CD14-positive monocyte (primary cell): Measurements from ENCODE around the gene FAT4. TPM values are rescaled to one million over a fixed set of nuclear protein-coding genes. Genes with fewer than 3 reads are reported as not detected.

ENCODE experiments used
- DNase-seq, 3 donors: peaks; one replicate each; pipeline ENCODE4 v3.0.0-alpha.2; 2011 to 2022
- H2AFZ ChIP-seq: 2 replicates; pipeline ENCODE4 v1.6.0; 2012; ENCODE audit warnings: mild to moderate bottlenecking, low read depth, low read length, inconsistent platforms; ENCODE audit not compliant: insufficient read depth, poor library complexity, severe bottlenecking
- H3K27ac ChIP-seq, 2 donors: 1 replicate in 1 of 2; 2 replicates in 1 of 2; pipeline ENCODE4 v1.5.1; 2012 to 2013; ENCODE audit warnings: low read length in 2 of 2, control low read depth in 1 of 2, inconsistent platforms in 1 of 2, low read depth in 1 of 2, mild to moderate bottlenecking in 1 of 2
- H3K27me3 ChIP-seq, 2 donors: one replicate each; pipeline versions ENCODE4 v1.6.0 to v1.6.1; 2011 to 2013; ENCODE audit warnings: low read length in 2 of 2; ENCODE audit not compliant: control insufficient read depth in 2 of 2, insufficient read depth in 2 of 2
- H3K36me3 ChIP-seq, 2 donors: replicated peaks in 1 of 2; 1 replicate in 1 of 2; 2 replicates in 1 of 2; pipeline versions ENCODE4 v1.5.1 to v1.6.1; 2012 to 2013; ENCODE audit warnings: low read length in 2 of 2, control low read depth in 1 of 2, inconsistent platforms in 1 of 2, mild to moderate bottlenecking in 1 of 2; ENCODE audit not compliant: insufficient read depth in 2 of 2, control insufficient read depth in 1 of 2
- H3K4me1 ChIP-seq, 2 donors: 1 replicate in 1 of 2; 2 replicates in 1 of 2; pipeline versions ENCODE4 v1.5.1 to v1.6.1; 2012 to 2013; ENCODE audit warnings: low read length in 2 of 2, control low read depth in 1 of 2, inconsistent platforms in 1 of 2, mild to moderate bottlenecking in 1 of 2, moderate library complexity in 1 of 2; ENCODE audit not compliant: insufficient read depth in 2 of 2, control insufficient read depth in 1 of 2
- H3K4me2 ChIP-seq: replicated peaks from 2 replicates; pipeline ENCODE3; 2012; ENCODE audit warnings: low read length, moderate library complexity, mild to moderate bottlenecking; ENCODE audit not compliant: poor library complexity, severe bottlenecking; ENCODE audit errors: extremely low read depth
- H3K4me3 ChIP-seq, 3 experiments: fragments of 200-600 bp in 1 of 3; sonication (generic) in 1 of 3; replicated peaks in 1 of 3; 1 replicate in 2 of 3; 2 replicates in 1 of 3; pipeline ENCODE4 v1.5.1; 2011 to 2013; ENCODE audit warnings: low read length in 3 of 3, mild to moderate bottlenecking in 3 of 3, control low read depth in 2 of 3, low read depth in 2 of 3, inconsistent platforms in 1 of 3, moderate library complexity in 1 of 3
- H3K79me2 ChIP-seq: 2 replicates; pipeline ENCODE4 v1.6.0; 2012; ENCODE audit warnings: mild to moderate bottlenecking, control low read depth, inconsistent platforms, low read length, moderate library complexity; ENCODE audit not compliant: insufficient read depth
- H3K9ac ChIP-seq: 2 replicates; pipeline ENCODE4 v1.6.0; 2017; ENCODE audit warnings: low read length, mild to moderate bottlenecking; ENCODE audit not compliant: insufficient read depth, poor library complexity, severe bottlenecking
- H3K9me3 ChIP-seq, 2 donors: replicated peaks in 1 of 2; 1 replicate in 1 of 2; 2 replicates in 1 of 2; pipeline versions ENCODE4 v1.5.1 to v1.6.1; 2012 to 2013; ENCODE audit warnings: low read length in 2 of 2, control low read depth in 1 of 2; ENCODE audit not compliant: control insufficient read depth in 1 of 2, insufficient read depth in 1 of 2
- H4K20me1 ChIP-seq: 2 replicates; pipeline ENCODE4 v1.6.0; 2012; ENCODE audit warnings: mild to moderate bottlenecking, low read length, control low read depth, moderate library complexity; ENCODE audit not compliant: insufficient read depth
- H3K27ac Mint-ChIP-seq, 7 donors: one replicate each; pipeline ENCODE4 v1.8.0; 2020; ENCODE audit warnings: mild to moderate bottlenecking in 7 of 7, mixed read lengths in 7 of 7, moderate library complexity in 6 of 7, inconsistent platforms in 2 of 7
- H3K27me3 Mint-ChIP-seq, 3 donors: one replicate each; pipeline ENCODE4 v1.8.0; 2021 to 2022; ENCODE audit warnings: low read depth in 3 of 3, mild to moderate bottlenecking in 3 of 3, mixed read lengths in 3 of 3, moderate library complexity in 3 of 3, inconsistent platforms in 1 of 3
- H3K36me3 Mint-ChIP-seq, 2 donors: one replicate each; pipeline ENCODE4 v1.8.0; 2020; ENCODE audit warnings: mixed read lengths in 2 of 2, inconsistent platforms in 1 of 2, mild to moderate bottlenecking in 1 of 2
- H3K4me1 Mint-ChIP-seq: one replicate; pipeline ENCODE4 v1.8.0; 2020; ENCODE audit warnings: mild to moderate bottlenecking, mixed read lengths
- H3K4me3 Mint-ChIP-seq, 2 donors: one replicate each; pipeline ENCODE4 v1.8.0; 2020; ENCODE audit warnings: mild to moderate bottlenecking in 2 of 2, mixed read lengths in 2 of 2, moderate library complexity in 1 of 2
- H3K9me3 Mint-ChIP-seq, 7 donors: one replicate each; pipeline ENCODE4 v1.8.0; 2020 to 2022; ENCODE audit warnings: mixed read lengths in 7 of 7, mild to moderate bottlenecking in 6 of 7, moderate library complexity in 6 of 7, inconsistent platforms in 2 of 7
- WGBS: methylation state at CpG from one replicate; pipeline ENCODE4 v1.1.5; 2013; ENCODE audit warnings: missing lambda C conversion rate; ENCODE audit not compliant: insufficient coverage; 5-methylcytosine and 5-hydroxymethylcytosine counted together
- intact Hi-C, 2 donors: fragments of 100-400 bp; cut with micrococcal nuclease; formaldehyde crosslinking; loops; one replicate each; pipeline versions ENCODE4 v1.15.0 to v1.15.1; 2023
- polyA plus RNA-seq, 3 donors: library from polyadenylated mRNA; depleted of rRNA in 1 of 3; unstranded in 2 of 3; stranded (reverse) in 1 of 3; fragments of 300-500 nt in 2 of 3; fragments of >200 nt in 1 of 3; fragmentation: Illumina TruSeq in 2 of 3; gene quantifications; 1 replicate in 2 of 3; 2 replicates in 1 of 3; pipeline ENCODE4 v1.2.3, GENCODE V29; 2012 to 2021
- TF ChIP-seq, protein P1 (sequence below): fragments of 200-600 bp; IDR thresholded peaks from one replicate; pipeline ENCODE4 v1.8.0; 2022; ENCODE audit warnings: antibody characterized with exemption, mild to moderate bottlenecking

The FAT4 gene
- polyA plus RNA-seq, 3 donors: not detected

GRCh38 chr4:125268068-125268755 is 46.5 kb upstream of the FAT4 start:
- WGBS: no CpG with 5 or more reads among the region's 5 CpGs
- Mint-ChIP-seq H3K4me1 (no peaks in the 10 kb centered on the region), H3K4me3 (no peak overlapping the region), H3K9me3 (peaks cover 0 to 3% (median 0%) of the 10 kb centered on the region in 7 donors), H3K27ac (no peak overlapping the region), H3K36me3 (no peaks in the 10 kb centered on the region), H3K27me3 (peaks cover 0 to 1% (median 0%) of the 10 kb centered on the region in 3 donors)
- Histone ChIP-seq H3K27ac (no peak overlapping the region), H4K20me1 (no peaks in the 10 kb centered on the region), H3K27me3 (no peaks in the 10 kb centered on the region), H3K9me3 (no peaks in the 10 kb centered on the region), H3K36me3 (no peaks in the 10 kb centered on the region), H3K79me2 (no peaks in the 10 kb centered on the region), H3K4me3 (no peak overlapping the region), H2AFZ (no peak overlapping the region), H3K4me1 (no peaks in the 10 kb centered on the region), H3K9ac (no peak overlapping the region), H3K4me2 (no peak overlapping the region)
- TF ChIP-seq, protein P1, sequence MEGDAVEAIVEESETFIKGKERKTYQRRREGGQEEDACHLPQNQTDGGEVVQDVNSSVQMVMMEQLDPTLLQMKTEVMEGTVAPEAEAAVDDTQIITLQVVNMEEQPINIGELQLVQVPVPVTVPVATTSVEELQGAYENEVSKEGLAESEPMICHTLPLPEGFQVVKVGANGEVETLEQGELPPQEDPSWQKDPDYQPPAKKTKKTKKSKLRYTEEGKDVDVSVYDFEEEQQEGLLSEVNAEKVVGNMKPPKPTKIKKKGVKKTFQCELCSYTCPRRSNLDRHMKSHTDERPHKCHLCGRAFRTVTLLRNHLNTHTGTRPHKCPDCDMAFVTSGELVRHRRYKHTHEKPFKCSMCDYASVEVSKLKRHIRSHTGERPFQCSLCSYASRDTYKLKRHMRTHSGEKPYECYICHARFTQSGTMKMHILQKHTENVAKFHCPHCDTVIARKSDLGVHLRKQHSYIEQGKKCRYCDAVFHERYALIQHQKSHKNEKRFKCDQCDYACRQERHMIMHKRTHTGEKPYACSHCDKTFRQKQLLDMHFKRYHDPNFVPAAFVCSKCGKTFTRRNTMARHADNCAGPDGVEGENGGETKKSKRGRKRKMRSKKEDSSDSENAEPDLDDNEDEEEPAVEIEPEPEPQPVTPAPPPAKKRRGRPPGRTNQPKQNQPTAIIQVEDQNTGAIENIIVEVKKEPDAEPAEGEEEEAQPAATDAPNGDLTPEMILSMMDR: no peak
- no peak for DNase-seq
- intact Hi-C loops: no loop called here

DNA sequence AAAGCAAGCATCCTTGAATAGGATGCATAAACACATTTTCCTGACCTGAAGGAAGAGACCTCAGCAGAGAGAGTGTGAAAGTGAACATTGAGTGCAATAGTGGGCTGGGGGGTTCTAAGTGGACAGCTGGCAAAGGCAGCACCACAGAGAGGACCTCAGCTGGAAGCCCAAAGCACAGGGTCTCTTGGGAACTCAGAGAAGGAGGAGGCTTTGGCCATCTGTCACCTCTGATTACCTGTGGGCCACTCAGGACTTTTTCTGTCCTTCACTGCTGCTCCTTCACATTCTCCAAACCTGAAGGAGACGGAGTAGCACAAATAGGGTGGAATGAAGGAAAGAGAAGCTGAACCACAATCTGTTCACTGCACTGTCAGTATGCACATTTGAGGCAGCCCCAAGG is 37.9 kb upstream of the FAT4 start:
- Histone ChIP-seq H3K4me1 (no peaks in the 10 kb centered on the region), H2AFZ (no peak overlapping the region), H4K20me1 (no peaks in the 10 kb centered on the region), H3K27me3 (no peaks in the 10 kb centered on the region), H3K9me3 (no peaks in the 10 kb centered on the region), H3K4me2 (no peak overlapping the region), H3K36me3 (no peaks in the 10 kb centered on the region), H3K4me3 (no peak overlapping the region), H3K27ac (no peak overlapping the region), H3K9ac (no peak overlapping the region), H3K79me2 (no peaks in the 10 kb centered on the region)
- no peaks in the 10 kb centered on the region for H3K4me1 Mint-ChIP-seq
- TF ChIP-seq, protein P1: no peak
- no peaks in the 10 kb centered on the region for H3K36me3 Mint-ChIP-seq
- DNase-seq: no peak
- intact Hi-C loops: no loop called here
- WGBS: no CpG with 5 or more reads among the region's 1 CpG
- no peak overlapping the region for H3K4me3 Mint-ChIP-seq
- no peaks in the 10 kb centered on the region for H3K27me3 Mint-ChIP-seq
- H3K27ac Mint-ChIP-seq: no peak overlapping the region
- H3K9me3 Mint-ChIP-seq: peaks cover 0 to 2% (median 0%) of the 10 kb centered on the region in 7 donors
